Fibroblast of skin of scalp (primary cell): ENCODE results near the gene TCP10L.
"Not testable (repeated sequence)": the region's sequence is repeated elsewhere in the genome, so short reads cannot be mapped to it uniquely, and the experiment has no call there.

Experiments used
- DNase-seq: peaks from one replicate; pipeline ENCODE4 v3.0.0-alpha.2; 2013

Gene TCP10L

GRCh38 chr21:32585970-32586369 lies 647 bp upstream of the TCP10L start:
- no peak for DNase-seq

DNA sequence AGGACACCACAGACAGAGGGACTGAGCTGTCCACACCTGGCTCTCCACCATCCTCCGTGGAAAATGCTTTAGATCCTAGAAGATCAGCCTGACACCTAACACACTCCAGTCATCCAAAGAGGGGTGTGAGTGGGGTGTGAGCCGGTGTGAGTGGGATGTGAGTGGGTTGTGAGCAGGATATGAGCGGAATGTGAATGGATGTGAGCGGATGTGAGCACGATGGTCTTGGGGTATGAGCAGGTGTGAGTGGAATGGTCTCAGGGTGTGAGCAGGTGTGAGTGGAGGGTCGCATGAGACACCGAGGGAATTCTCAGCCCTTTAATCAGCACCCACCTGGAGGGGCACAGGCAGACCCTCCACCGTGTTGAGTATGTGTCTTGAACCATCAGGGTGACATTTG lies 851 bp downstream of the TCP10L start:
- no peak for DNase-seq

- DNase-seq = no peak
These were observed 3.6 kb downstream of the TCP10L start for GRCh38 chr21:32581732-32582131.

GRCh38 chr21:32580949-32581348 lies 4.4 kb downstream of the TCP10L start:
- no peak for DNase-seq

- no peak for DNase-seq
These were observed 7.1 kb downstream of the TCP10L start for GRCh38 chr21:32578107-32578691.

- no peak for DNase-seq
These were observed 9.3 kb downstream of the TCP10L start for GRCh38 chr21:32576011-32576410.

- DNase-seq = no peak
These were observed 10.1 kb downstream of the TCP10L start for GRCh38 chr21:32574946-32575925.

DNA sequence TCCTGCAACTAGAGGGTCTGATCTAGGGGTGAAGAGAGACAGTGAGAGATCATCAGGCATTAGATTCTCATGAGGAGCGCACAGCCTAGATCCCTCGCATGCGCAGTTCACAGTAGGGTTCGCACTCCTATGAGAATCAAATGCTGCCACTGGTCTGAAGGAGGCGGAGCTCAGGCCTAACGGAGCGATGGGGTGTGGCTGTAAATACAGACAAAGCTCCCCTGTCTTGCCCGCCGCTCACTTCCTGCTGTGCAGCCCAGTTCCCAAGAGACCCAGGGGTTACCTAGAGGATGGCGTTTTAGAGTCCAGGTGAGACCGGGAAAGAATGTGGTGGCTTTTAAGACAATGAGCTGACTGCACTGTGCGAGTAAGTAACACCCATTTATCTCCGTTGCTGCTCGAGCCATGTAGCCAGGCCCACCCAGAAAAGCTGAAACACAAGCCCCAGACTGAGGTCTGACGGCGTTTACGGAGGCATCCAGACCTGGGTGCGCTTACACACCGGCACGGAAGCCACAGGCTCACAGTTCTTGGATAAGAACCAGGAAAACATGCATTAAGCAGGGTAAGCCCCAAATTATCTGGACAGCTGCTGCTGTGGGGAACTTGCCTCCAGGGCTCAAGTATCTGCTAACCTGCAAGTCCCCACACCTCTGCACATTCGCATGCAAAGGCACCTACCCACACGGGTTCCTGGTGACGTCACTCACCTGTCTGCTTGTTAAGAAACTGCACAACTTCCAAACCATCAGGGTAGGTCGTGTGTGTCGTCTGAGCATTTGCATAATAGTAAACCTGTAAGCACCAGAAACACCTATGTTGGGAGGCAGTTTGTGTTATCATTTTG lies 12.5 kb downstream of the TCP10L start:
- no peak for DNase-seq

DNA sequence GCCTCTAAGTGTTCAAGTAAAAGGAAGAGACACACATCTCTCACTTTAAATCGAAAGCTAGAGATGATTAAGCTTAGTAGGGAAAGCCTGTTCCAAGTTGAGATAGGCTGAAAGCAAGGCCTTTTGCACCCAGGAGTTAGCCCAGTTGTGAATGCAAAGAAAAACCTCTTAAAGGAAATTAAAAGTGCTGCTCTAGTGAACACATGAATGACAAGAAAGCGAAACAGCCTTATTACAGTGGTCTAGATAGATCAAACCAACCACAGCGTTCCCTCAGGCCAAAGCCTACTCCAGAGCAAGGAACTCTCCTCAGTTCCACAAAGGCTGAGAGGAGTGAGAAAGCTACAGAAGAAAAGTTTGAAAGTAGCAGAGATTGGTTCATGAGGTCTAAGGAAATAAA lies 14.9 kb downstream of the TCP10L start:
- no peak for DNase-seq

- peak; percentile 66 for DNase-seq
These were observed 15.8 kb downstream of the TCP10L start for GRCh38 chr21:32569261-32570230.

GRCh38 chr21:32567626-32568025 lies 17.7 kb downstream of the TCP10L start:
- no peak for DNase-seq

GRCh38 chr21:32566741-32567389 lies 18.5 kb downstream of the TCP10L start:
- no peak for DNase-seq

GRCh38 chr21:32565856-32566465 lies 19.4 kb downstream of the TCP10L start:
- peak; percentile 37 for DNase-seq

DNA sequence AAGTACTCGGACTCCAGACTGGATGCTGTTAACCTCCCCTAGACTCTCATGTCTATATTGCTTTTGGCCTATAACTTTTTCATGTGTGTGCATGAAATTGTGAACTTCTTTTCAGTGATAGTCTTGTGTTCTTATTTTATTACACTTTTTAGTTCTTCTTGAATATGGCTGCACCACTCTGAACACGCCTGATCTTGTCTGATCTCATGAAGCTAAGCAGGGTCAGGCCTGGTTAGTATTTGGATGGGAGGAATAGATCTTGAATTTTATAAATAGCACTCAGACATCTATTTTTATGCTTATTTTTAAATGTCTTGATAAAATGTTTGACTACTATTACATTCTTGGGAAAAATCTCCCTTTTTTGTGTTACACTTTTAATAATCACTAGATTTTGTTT lies 22.4 kb downstream of the TCP10L start:
- DNase-seq = no peak

GRCh38 chr21:32562426-32562825 lies 22.9 kb downstream of the TCP10L start:
- DNase-seq = peak; percentile 75

GRCh38 chr21:32561476-32561875 lies 23.8 kb downstream of the TCP10L start:
- DNase-seq = not testable (repeated sequence)

DNA sequence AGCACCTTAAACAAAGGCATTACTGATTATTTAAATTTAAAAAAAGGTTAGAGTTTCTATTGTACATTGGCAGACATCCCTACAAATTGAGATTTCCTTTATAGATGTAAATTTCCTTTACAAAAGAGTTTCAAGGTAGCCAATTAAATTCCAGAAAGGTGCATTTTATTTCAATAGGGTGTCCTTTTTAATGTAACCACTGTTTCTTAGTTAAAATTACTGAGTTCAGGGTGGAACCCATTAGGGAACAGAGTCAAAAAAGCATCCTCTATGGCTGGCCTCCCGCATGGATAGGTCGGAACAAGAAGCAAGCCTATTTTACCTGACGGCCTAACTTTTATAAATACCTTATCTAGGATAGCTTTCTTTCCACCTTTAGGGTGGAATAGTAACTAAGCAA lies 24.4 kb downstream of the TCP10L start:
- no peak for DNase-seq

DNA sequence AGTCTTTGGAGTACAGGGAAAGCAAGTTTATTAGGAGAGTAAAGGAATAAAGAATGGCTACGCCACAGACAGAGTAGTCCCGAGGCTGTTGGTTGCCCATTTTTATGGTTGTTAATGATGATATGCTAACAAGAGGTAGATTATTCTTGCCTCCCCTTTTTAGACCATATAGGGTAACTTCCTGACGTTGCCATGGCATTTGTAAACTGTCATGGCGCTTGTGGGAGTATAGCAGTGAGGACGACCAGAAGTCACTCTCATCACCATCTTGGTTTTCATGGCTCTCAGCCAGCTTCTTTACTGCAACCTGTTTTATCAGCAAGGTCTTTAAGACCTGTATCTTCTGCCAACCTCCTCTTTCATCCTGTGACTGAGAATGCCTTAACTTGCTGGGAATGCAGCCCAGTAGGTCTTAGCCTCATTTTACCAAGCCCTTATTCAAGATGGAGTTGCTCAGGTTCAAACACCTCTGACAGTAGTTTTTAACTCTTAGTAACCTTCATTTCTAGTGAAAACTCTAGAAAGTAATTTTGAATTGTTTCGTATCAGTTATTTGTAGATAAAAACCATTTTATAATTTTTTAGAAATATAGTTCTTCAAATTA lies 26.2 kb downstream of the TCP10L start:
- no peak for DNase-seq

GRCh38 chr21:32558106-32558505 lies 27.2 kb downstream of the TCP10L start:
- DNase-seq = no peak
